T-helper 1 cell (primary cell): ENCODE data around the gene SLC13A3.

Experiments
- DNase-seq, 5 donors: peaks; one replicate each; pipeline ENCODE4 v3.0.0-alpha.2; 2012 to 2020

Gene SLC13A3

GRCh38 chr20:46552460-46553420 is 98.5 kb downstream of the SLC13A3 start:
- DNase-seq: peak in 1 of 5 donors; percentile 83

- no peak for DNase-seq
These were observed 99.5 kb downstream of the SLC13A3 start for GRCh38 chr20:46551522-46552381.

- DNase-seq: no peak
These were observed 100.8 kb downstream of the SLC13A3 start, which contains the start of gene OCSTAMP for GRCh38 chr20:46550461-46550860. Gene OCSTAMP (minus strand): TSS chr20:46550654. CDS start chr20:46550560, 94 bp downstream.

- peak in 1 of 5 donors; percentile 32 for DNase-seq
These were observed 101.9 kb downstream of the SLC13A3 start for GRCh38 chr20:46549188-46549972.

- DNase-seq: no peak
These were observed 102.6 kb downstream of the SLC13A3 start for GRCh38 chr20:46548688-46549087.

GRCh38 chr20:46547995-46548394 is 103.3 kb downstream of the SLC13A3 start:
- DNase-seq: no peak

- peak in 1 of 5 donors; percentile 61 for DNase-seq
These were observed 104.3 kb downstream of the SLC13A3 start for GRCh38 chr20:46546936-46547335.

- peak in 1 of 5 donors; percentile 36 for DNase-seq
These were observed 105.0 kb downstream of the SLC13A3 start for GRCh38 chr20:46546298-46546697.

- no peak for DNase-seq
These were observed 105.5 kb downstream of the SLC13A3 start for GRCh38 chr20:46545827-46546138.

GRCh38 chr20:46545077-46545826 is 106.0 kb downstream of the SLC13A3 start:
- DNase-seq: peak in 1 of 5 donors; percentile 93

GRCh38 chr20:46544576-46544975 is 106.7 kb downstream of the SLC13A3 start:
- peak in 1 of 5 donors; percentile 19 for DNase-seq

GRCh38 chr20:46543959-46544358 is 107.3 kb downstream of the SLC13A3 start:
- DNase-seq: no peak

- DNase-seq: no peak
These were observed 108.2 kb downstream of the SLC13A3 start for GRCh38 chr20:46543033-46543432.

GRCh38 chr20:46541229-46541935 is 109.9 kb downstream of the SLC13A3 start:
- no peak for DNase-seq

GRCh38 chr20:46539113-46539512 is 112.1 kb downstream of the SLC13A3 start:
- DNase-seq: no peak

- DNase-seq: no peak
These were observed 120.6 kb downstream of the SLC13A3 start for GRCh38 chr20:46530640-46531039.

- DNase-seq: no peak
These were observed 127.4 kb downstream of the SLC13A3 start for GRCh38 chr20:46523696-46524328.

- DNase-seq: no peak
These were observed 128.2 kb downstream of the SLC13A3 start for GRCh38 chr20:46523108-46523507.

GRCh38 chr20:46520976-46521579 is 130.2 kb downstream of the SLC13A3 start:
- peak in 2 of 5 donors; percentile 18 to 67 for DNase-seq

- DNase-seq: no peak
These were observed 130.7 kb downstream of the SLC13A3 start for GRCh38 chr20:46520540-46520939.
